HCT116 (cell line): ENCODE data around the gene ANKRD34C.

Experiments used
- EZH2 ChIP-seq: fragments of 200-600 bp; sonication (generic); IDR thresholded peaks from 2 replicates; pipeline ENCODE4 v1.6.1; 2017; ENCODE audit warnings: antibody characterized with exemption, mixed run types
- EZH2phosphoT487 ChIP-seq: fragments of 200-600 bp; IDR thresholded peaks from 2 replicates; pipeline ENCODE4 v1.6.1; 2018; ENCODE audit warnings: antibody characterized with exemption, borderline replicate concordance
- POLR2A ChIP-seq: IDR thresholded peaks from 2 replicates; pipeline ENCODE4 v1.7.0; 2011; ENCODE audit warnings: borderline replicate concordance; ENCODE audit not compliant: insufficient read depth, insufficient read length; ENCODE audit errors: extremely low read depth
- POLR2AphosphoS5 ChIP-seq: IDR thresholded peaks from 2 replicates; pipeline ENCODE4 v1.6.1; 2011; ENCODE audit warnings: mild to moderate bottlenecking, low read depth, low read length, moderate library complexity
- RAD21 ChIP-seq: IDR thresholded peaks from 2 replicates; pipeline ENCODE4 v1.6.1; 2012; ENCODE audit warnings: low read depth, mild to moderate bottlenecking
- SIN3A ChIP-seq: IDR thresholded peaks from 2 replicates; pipeline ENCODE4 v1.6.1; 2012; ENCODE audit warnings: low read depth
- TCF7L2 ChIP-seq: IDR thresholded peaks from 2 replicates; pipeline ENCODE4 v1.7.0; 2011; ENCODE audit warnings: borderline replicate concordance, inconsistent platforms; ENCODE audit not compliant: insufficient read depth, insufficient read length; ENCODE audit errors: extremely low read depth
- YY1 ChIP-seq: IDR thresholded peaks from 2 replicates; pipeline ENCODE4 v1.6.1; 2011; ENCODE audit warnings: low read length, low read depth, moderate library complexity, mild to moderate bottlenecking; ENCODE audit not compliant: insufficient replicate concordance; ENCODE audit errors: extremely low read depth
- TF ChIP-seq, protein P1 (sequence below), 3 experiments: fragments of 200-600 bp in 1 of 3; sonication (generic) in 1 of 3; IDR thresholded peaks in 2 of 3; conservative IDR thresholded peaks in 1 of 3; 2 replicates each; pipeline ENCODE4 v1.5.1; 2012 to 2017; ENCODE audit warnings: low read depth in 2 of 3, low read length in 2 of 3, antibody characterized with exemption in 1 of 3, borderline replicate concordance in 1 of 3, control low read depth in 1 of 3, mild to moderate bottlenecking in 1 of 3, mixed read lengths in 1 of 3, mixed run types in 1 of 3, moderate library complexity in 1 of 3; ENCODE audit not compliant: insufficient read depth in 1 of 3
- TF ChIP-seq, protein P2 (sequence below): IDR thresholded peaks from 2 replicates; pipeline ENCODE4 v1.6.1; 2012

DNA sequence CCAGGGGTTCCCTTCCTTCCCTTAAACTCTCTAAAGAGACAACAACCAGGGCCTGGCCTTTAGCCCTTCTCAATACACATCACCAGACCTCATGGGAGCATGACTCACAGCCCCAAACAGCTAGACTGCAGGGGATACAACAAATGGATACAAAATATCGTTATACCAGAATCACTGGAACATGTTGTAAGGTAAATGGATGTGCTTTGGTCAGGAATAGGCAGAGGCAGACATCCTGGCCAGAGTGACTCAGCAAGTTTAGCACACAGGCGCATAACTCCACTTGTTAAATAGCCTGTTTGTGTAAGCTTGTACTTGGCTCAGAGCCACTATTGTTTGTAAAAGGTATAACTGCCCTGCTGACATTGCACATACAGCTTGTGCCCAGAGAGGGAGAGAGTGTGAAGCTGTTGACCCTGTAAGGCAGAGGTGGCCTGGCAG lies 46.7 kb downstream of the ANKRD34C start:
- TF ChIP-seq, protein P1, sequence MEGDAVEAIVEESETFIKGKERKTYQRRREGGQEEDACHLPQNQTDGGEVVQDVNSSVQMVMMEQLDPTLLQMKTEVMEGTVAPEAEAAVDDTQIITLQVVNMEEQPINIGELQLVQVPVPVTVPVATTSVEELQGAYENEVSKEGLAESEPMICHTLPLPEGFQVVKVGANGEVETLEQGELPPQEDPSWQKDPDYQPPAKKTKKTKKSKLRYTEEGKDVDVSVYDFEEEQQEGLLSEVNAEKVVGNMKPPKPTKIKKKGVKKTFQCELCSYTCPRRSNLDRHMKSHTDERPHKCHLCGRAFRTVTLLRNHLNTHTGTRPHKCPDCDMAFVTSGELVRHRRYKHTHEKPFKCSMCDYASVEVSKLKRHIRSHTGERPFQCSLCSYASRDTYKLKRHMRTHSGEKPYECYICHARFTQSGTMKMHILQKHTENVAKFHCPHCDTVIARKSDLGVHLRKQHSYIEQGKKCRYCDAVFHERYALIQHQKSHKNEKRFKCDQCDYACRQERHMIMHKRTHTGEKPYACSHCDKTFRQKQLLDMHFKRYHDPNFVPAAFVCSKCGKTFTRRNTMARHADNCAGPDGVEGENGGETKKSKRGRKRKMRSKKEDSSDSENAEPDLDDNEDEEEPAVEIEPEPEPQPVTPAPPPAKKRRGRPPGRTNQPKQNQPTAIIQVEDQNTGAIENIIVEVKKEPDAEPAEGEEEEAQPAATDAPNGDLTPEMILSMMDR (IDR thresholded peaks at IDR 0.05 in 2 of 3, conservative IDR thresholded peaks at IDR 0.05 in 1 of 3; ENCODE audit: borderline replicate concordance in 1 of 3, insufficient read depth in 1 of 3, low read depth in 2 of 3, low read length in 2 of 3) = no peak
- TF ChIP-seq EZH2 (no peak), YY1 (no peak), POLR2A (no peak), RAD21 (no peak), POLR2AphosphoS5 (no peak), EZH2phosphoT487 (no peak), SIN3A (no peak), TCF7L2 (no peak)
- TF ChIP-seq, protein P2, sequence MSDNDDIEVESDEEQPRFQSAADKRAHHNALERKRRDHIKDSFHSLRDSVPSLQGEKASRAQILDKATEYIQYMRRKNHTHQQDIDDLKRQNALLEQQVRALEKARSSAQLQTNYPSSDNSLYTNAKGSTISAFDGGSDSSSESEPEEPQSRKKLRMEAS = 0 out of 2 replicates have a peak, but pooled peaks have one; percentile 14
